Astrocyte (in vitro differentiated cells and primary cell): Measurements from ENCODE around the gene TRH. TPM values are rescaled to one million over a fixed set of nuclear protein-coding genes. Genes with fewer than 3 reads are reported as not detected.

Experiments used
- DNase-seq: peaks from one replicate; pipeline ENCODE4 v3.0.0-alpha.2; 2010; ENCODE audit warnings: low read depth
- FAIRE-seq: peaks from 2 replicates; lab custom pipeline; 2011; peaks lifted over from hg19 to GRCh38; lab: Jason Lieb, UNC
- H2AFZ ChIP-seq: 2 replicates; pipeline ENCODE4 v1.6.0; 2012; ENCODE audit warnings: low read depth, low read length, inconsistent platforms
- H3K27ac ChIP-seq: 2 replicates; pipeline ENCODE4 v1.5.1; 2011; ENCODE audit warnings: low read depth, low read length, inconsistent platforms
- H3K27me3 ChIP-seq: 2 replicates; pipeline ENCODE4 v1.6.0; 2011; ENCODE audit warnings: low read length, inconsistent platforms; ENCODE audit not compliant: insufficient read depth
- H3K36me3 ChIP-seq: 2 replicates; pipeline ENCODE4 v1.5.1; 2011; ENCODE audit warnings: low read length, inconsistent platforms; ENCODE audit not compliant: insufficient read depth
- H3K4me1 ChIP-seq: 2 replicates; pipeline ENCODE4 v1.5.1; 2011; ENCODE audit warnings: low read length, inconsistent platforms; ENCODE audit not compliant: insufficient read depth
- H3K4me2 ChIP-seq: 2 replicates; pipeline ENCODE4 v1.6.0; 2012; ENCODE audit warnings: low read length, inconsistent platforms
- H3K4me3 ChIP-seq: 2 replicates; pipeline ENCODE4 v1.5.1; 2011; ENCODE audit warnings: low read depth, mild to moderate bottlenecking, low read length, inconsistent platforms; ENCODE audit not compliant: insufficient read depth
- H3K79me2 ChIP-seq: 2 replicates; pipeline ENCODE4 v1.6.0; 2012; ENCODE audit warnings: mild to moderate bottlenecking, low read length, inconsistent platforms; ENCODE audit not compliant: insufficient read depth
- H3K9ac ChIP-seq: 2 replicates; pipeline ENCODE4 v1.6.0; 2012; ENCODE audit warnings: mild to moderate bottlenecking, low read length, inconsistent platforms
- H3K9me3 ChIP-seq: 2 replicates; pipeline ENCODE4 v1.5.1; 2012; ENCODE audit warnings: low read depth, mild to moderate bottlenecking, low read length, inconsistent platforms; ENCODE audit not compliant: insufficient read depth
- H4K20me1 ChIP-seq: 2 replicates; pipeline ENCODE4 v1.6.0; 2012; ENCODE audit warnings: low read length, inconsistent platforms; ENCODE audit not compliant: insufficient read depth
- H3K27ac Mint-ChIP-seq: one replicate; pipeline ENCODE4 v1.8.0; 2021; ENCODE audit warnings: mild to moderate bottlenecking, mixed read lengths; ENCODE audit not compliant: unreplicated experiment
- H3K27me3 Mint-ChIP-seq: one replicate; pipeline ENCODE4 v1.8.0; 2021; ENCODE audit warnings: low read depth, mixed read lengths; ENCODE audit not compliant: unreplicated experiment
- H3K36me3 Mint-ChIP-seq: one replicate; pipeline ENCODE4 v1.8.0; 2021; ENCODE audit warnings: low read depth, mixed read lengths; ENCODE audit not compliant: unreplicated experiment
- H3K4me1 Mint-ChIP-seq: one replicate; pipeline ENCODE4 v1.8.0; 2021; ENCODE audit warnings: low read depth, mixed read lengths; ENCODE audit not compliant: unreplicated experiment
- H3K4me3 Mint-ChIP-seq: one replicate; pipeline ENCODE4 v1.8.0; 2021; ENCODE audit warnings: mild to moderate bottlenecking, moderate library complexity, mixed read lengths; ENCODE audit not compliant: unreplicated experiment
- H3K9me3 Mint-ChIP-seq: one replicate; pipeline ENCODE4 v1.8.0; 2021; ENCODE audit warnings: mild to moderate bottlenecking, mixed read lengths; ENCODE audit not compliant: unreplicated experiment
- EZH2 ChIP-seq: IDR thresholded peaks from 2 replicates; pipeline ENCODE4 v1.6.1; 2012; ENCODE audit warnings: mild to moderate bottlenecking, low read length, inconsistent platforms; ENCODE audit not compliant: insufficient read depth
- total RNA-seq: library from RNA; stranded (reverse); gene quantifications from 2 replicates; pipeline ENCODE4 v1.2.1, GENCODE V29; 2021
- TF ChIP-seq, protein P1 (sequence below): IDR thresholded peaks from 2 replicates; pipeline ENCODE4 v1.5.1; 2011; ENCODE audit warnings: low read depth, mild to moderate bottlenecking, inconsistent platforms, low read length, moderate library complexity; ENCODE audit not compliant: insufficient read depth

The TRH gene
- total RNA-seq, 1 donor from 2014 or later, result 0.14 TPM

- H3K4me3 Mint-ChIP-seq, result no peak overlapping the region
- Histone ChIP-seq H3K4me1 (no peaks in the 10 kb centered on the region), H3K79me2 (no peaks in the 10 kb centered on the region), H4K20me1 (no peaks in the 10 kb centered on the region), H3K9me3 (peaks cover 11% of the 10 kb centered on the region), H3K27ac (no peak overlapping the region), H3K4me3 (no peak overlapping the region), H3K27me3 (peaks cover 17% of the 10 kb centered on the region), H3K4me2 (no peak overlapping the region), H3K9ac (no peak overlapping the region), H2AFZ (no peak overlapping the region), H3K36me3 (no peaks in the 10 kb centered on the region)
- peaks cover 11% of the 10 kb centered on the region for H3K9me3 Mint-ChIP-seq
- TF ChIP-seq, protein P1, sequence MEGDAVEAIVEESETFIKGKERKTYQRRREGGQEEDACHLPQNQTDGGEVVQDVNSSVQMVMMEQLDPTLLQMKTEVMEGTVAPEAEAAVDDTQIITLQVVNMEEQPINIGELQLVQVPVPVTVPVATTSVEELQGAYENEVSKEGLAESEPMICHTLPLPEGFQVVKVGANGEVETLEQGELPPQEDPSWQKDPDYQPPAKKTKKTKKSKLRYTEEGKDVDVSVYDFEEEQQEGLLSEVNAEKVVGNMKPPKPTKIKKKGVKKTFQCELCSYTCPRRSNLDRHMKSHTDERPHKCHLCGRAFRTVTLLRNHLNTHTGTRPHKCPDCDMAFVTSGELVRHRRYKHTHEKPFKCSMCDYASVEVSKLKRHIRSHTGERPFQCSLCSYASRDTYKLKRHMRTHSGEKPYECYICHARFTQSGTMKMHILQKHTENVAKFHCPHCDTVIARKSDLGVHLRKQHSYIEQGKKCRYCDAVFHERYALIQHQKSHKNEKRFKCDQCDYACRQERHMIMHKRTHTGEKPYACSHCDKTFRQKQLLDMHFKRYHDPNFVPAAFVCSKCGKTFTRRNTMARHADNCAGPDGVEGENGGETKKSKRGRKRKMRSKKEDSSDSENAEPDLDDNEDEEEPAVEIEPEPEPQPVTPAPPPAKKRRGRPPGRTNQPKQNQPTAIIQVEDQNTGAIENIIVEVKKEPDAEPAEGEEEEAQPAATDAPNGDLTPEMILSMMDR, result no peak
- no peak for TF ChIP-seq EZH2
- no peak overlapping the region for H3K27ac Mint-ChIP-seq
- DNase-seq (no peak), FAIRE-seq (no peak)
- no peaks in the 10 kb centered on the region for H3K36me3 Mint-ChIP-seq
- no peaks in the 10 kb centered on the region for H3K4me1 Mint-ChIP-seq
- peaks cover 6% of the 10 kb centered on the region for H3K27me3 Mint-ChIP-seq
Measured at GRCh38 chr3:129933471-129933870, 41.0 kb upstream of the TRH start.

DNA sequence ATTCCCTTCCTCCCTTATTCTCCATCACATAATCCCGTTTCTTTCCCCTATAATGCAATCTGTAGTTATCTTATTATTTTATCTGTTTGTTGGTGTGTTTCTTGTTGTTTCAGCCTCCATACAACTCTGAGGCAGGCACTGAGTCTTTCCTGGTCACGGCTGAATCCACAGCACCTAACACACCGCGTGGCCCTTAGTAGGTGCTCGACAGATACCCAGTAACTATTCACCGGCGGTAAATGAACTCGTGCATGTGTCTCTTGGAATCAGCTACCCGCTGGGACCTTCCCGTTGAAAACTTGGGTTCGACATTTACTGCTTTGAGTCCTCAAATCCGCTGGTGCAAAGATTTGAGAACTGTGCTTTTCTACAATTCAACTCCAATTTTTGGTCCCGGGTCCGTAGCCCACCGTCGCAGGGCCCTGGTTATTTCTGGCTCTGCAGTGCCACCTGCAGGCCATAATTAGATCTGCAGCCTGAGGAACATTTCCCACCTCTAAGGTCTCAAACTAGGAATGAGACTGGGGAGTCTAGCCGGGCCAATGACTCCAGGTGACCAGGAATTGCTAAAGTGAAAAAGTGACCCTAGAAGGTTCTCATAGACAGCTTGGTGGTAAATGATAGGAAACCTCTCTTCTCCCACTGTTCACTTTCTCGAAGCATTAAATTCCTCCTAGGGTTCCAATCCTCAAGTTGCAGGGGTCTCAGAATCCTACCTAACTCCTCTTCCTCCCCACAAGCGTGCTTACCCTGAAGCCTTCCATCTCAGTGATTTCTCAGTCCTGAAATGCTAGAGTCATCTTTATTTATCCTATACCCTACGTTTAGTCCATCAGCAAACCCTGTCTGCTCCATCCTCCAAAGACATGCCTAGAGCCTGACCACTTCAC, 40.0 kb upstream of the TRH start:
- DNase-seq, result no peak
- peak; percentile 5 for FAIRE-seq

More for the DNA sequence above, 40.0 kb upstream of the TRH start:
- Histone ChIP-seq H3K4me1 (no peaks in the 10 kb centered on the region), H4K20me1 (no peaks in the 10 kb centered on the region), H3K27me3 (peaks cover 17% of the 10 kb centered on the region), H3K36me3 (no peaks in the 10 kb centered on the region), H3K27ac (no peak overlapping the region), H3K4me2 (peak overlapping the region; percentile 65), H3K4me3 (no peak overlapping the region), H3K9me3 (peaks cover 8% of the 10 kb centered on the region), H3K9ac (no peak overlapping the region), H2AFZ (peak overlapping the region; percentile 13), H3K79me2 (no peaks in the 10 kb centered on the region)
- Mint-ChIP-seq H3K36me3 (no peaks in the 10 kb centered on the region), H3K4me3 (no peak overlapping the region), H3K4me1 (no peaks in the 10 kb centered on the region), H3K9me3 (peaks cover 8% of the 10 kb centered on the region), H3K27ac (no peak overlapping the region), H3K27me3 (peaks cover 9% of the 10 kb centered on the region)
- no peak for TF ChIP-seq EZH2
- TF ChIP-seq, protein P1, result peak; percentile 88
